ENCODE measurements around the gene AKAP12.

AKAP12 gene

GRCh38 chr6:151327101-151327500, 87.3 kb downstream of the AKAP12 start:
- Histone ChIP-seq H3K4me3 (ENCODE audit: low read depth, low read length) (no peak overlapping the region), H3K27me3 (no peaks in the 10 kb centered on the region), H3K9me3 (no peaks in the 10 kb centered on the region), H3K36me3 (no peaks in the 10 kb centered on the region), H3K4me1 (peaks cover 9% of the 10 kb centered on the region)
- no peak for DNase-seq
- no peak for TF ChIP-seq CTCF (IDR thresholded peaks at IDR 0.05; ENCODE audit: low read depth, low read length)

- DNase-seq = no peak
- no peaks in the 10 kb centered on the region for H3K4me1 ChIP-seq
- H3K27me3 ChIP-seq = no peaks in the 10 kb centered on the region
- H3K9me3 ChIP-seq = no peaks in the 10 kb centered on the region
- TF ChIP-seq CTCF (IDR thresholded peaks at IDR 0.05; ENCODE audit: low read depth, low read length) = no peak
- no peaks in the 10 kb centered on the region for H3K36me3 ChIP-seq
- no peak overlapping the region for H3K4me3 ChIP-seq (ENCODE audit: low read depth, low read length)
These were observed 90.4 kb downstream of the AKAP12 start for GRCh38 chr6:151330130-151330696.

GRCh38 chr6:151335930-151336329, 96.2 kb downstream of the AKAP12 start:
- H3K9me3 ChIP-seq = no peaks in the 10 kb centered on the region
- no peaks in the 10 kb centered on the region for H3K36me3 ChIP-seq
- no peak for TF ChIP-seq CTCF (IDR thresholded peaks at IDR 0.05; ENCODE audit: low read depth, low read length)
- H3K27me3 ChIP-seq = no peaks in the 10 kb centered on the region
- no peak overlapping the region for H3K4me3 ChIP-seq (ENCODE audit: low read depth, low read length)
- H3K4me1 ChIP-seq = no peaks in the 10 kb centered on the region
- no peak for DNase-seq

- H3K9me3 ChIP-seq = no peaks in the 10 kb centered on the region
- H3K36me3 ChIP-seq = no peaks in the 10 kb centered on the region
- no peak for TF ChIP-seq CTCF (IDR thresholded peaks at IDR 0.05; ENCODE audit: low read depth, low read length)
- H3K27me3 ChIP-seq = no peaks in the 10 kb centered on the region
- no peak overlapping the region for H3K4me3 ChIP-seq (ENCODE audit: low read depth, low read length)
- H3K4me1 ChIP-seq = no peaks in the 10 kb centered on the region
- no peak for DNase-seq
These were observed 99.0 kb downstream of the AKAP12 start for GRCh38 chr6:151338651-151339200.

- TF ChIP-seq CTCF (IDR thresholded peaks at IDR 0.05; ENCODE audit: low read depth, low read length) = no peak
- no peaks in the 10 kb centered on the region for H3K27me3 ChIP-seq
- no peak for DNase-seq
- H3K4me3 ChIP-seq (ENCODE audit: low read depth, low read length) = no peak overlapping the region
- no peaks in the 10 kb centered on the region for H3K36me3 ChIP-seq
- no peaks in the 10 kb centered on the region for H3K9me3 ChIP-seq
- H3K4me1 ChIP-seq = no peaks in the 10 kb centered on the region
These were observed 99.6 kb downstream of the AKAP12 start for GRCh38 chr6:151339369-151339768.

GRCh38 chr6:151340219-151340978, 100.6 kb downstream of the AKAP12 start:
- DNase-seq = no peak
- Histone ChIP-seq H3K27me3 (no peaks in the 10 kb centered on the region), H3K9me3 (no peaks in the 10 kb centered on the region), H3K36me3 (no peaks in the 10 kb centered on the region), H3K4me3 (ENCODE audit: low read depth, low read length) (no peak overlapping the region), H3K4me1 (no peaks in the 10 kb centered on the region)
- TF ChIP-seq CTCF (IDR thresholded peaks at IDR 0.05; ENCODE audit: low read depth, low read length) = no peak

Measured in BE2C (cell line).